Activated naive CD4-positive, alpha-beta T cell treated with anti-CD3 and anti-CD28 coated beads, Interleukin-2, amount 10 ng/mL, durations not matched to agents 7 days and 5 days (primary cell): ENCODE measurements around the gene ABL1.

Experiments used
- CTCF ChIA-PET: fragments of 350-600 bp; sonication (Branson Sonifier 250); formaldehyde crosslinking; loops from one replicate; lab custom pipeline; 2021; ENCODE audit warnings: antibody characterized with exemption; lab: Charles Lee
- DNase-seq: peaks from one replicate; pipeline ENCODE4 v3.0.0-alpha.2; 2020
- H3K27ac Mint-ChIP-seq: one replicate; pipeline ENCODE4 v1.8.0; 2021; ENCODE audit warnings: mild to moderate bottlenecking, moderate library complexity, mixed read lengths
- H3K27me3 Mint-ChIP-seq: one replicate; pipeline ENCODE4 v1.8.0; 2021; ENCODE audit warnings: mild to moderate bottlenecking, mixed read lengths
- H3K36me3 Mint-ChIP-seq: one replicate; pipeline ENCODE4 v1.8.0; 2021; ENCODE audit warnings: mixed read lengths
- H3K4me1 Mint-ChIP-seq: one replicate; pipeline ENCODE4 v1.8.0; 2021; ENCODE audit warnings: mixed read lengths
- H3K4me3 Mint-ChIP-seq: one replicate; pipeline ENCODE4 v1.8.0; 2021; ENCODE audit warnings: mild to moderate bottlenecking, moderate library complexity, mixed read lengths
- H3K9me3 Mint-ChIP-seq: one replicate; pipeline ENCODE4 v1.8.0; 2021; ENCODE audit warnings: mixed read lengths

The ABL1 gene

GRCh38 chr9:130890870-130891687 is 56.0 kb downstream of the ABL1 start:
- no peak overlapping the region for H3K4me3 Mint-ChIP-seq
- CTCF ChIA-PET: no interaction called here
- H3K27me3 Mint-ChIP-seq: no peaks in the 10 kb centered on the region
- peaks cover 5% of the 10 kb centered on the region for H3K36me3 Mint-ChIP-seq
- H3K27ac Mint-ChIP-seq: no peak overlapping the region
- DNase-seq: no peak
- no peaks in the 10 kb centered on the region for H3K4me1 Mint-ChIP-seq
- no peaks in the 10 kb centered on the region for H3K9me3 Mint-ChIP-seq

DNA sequence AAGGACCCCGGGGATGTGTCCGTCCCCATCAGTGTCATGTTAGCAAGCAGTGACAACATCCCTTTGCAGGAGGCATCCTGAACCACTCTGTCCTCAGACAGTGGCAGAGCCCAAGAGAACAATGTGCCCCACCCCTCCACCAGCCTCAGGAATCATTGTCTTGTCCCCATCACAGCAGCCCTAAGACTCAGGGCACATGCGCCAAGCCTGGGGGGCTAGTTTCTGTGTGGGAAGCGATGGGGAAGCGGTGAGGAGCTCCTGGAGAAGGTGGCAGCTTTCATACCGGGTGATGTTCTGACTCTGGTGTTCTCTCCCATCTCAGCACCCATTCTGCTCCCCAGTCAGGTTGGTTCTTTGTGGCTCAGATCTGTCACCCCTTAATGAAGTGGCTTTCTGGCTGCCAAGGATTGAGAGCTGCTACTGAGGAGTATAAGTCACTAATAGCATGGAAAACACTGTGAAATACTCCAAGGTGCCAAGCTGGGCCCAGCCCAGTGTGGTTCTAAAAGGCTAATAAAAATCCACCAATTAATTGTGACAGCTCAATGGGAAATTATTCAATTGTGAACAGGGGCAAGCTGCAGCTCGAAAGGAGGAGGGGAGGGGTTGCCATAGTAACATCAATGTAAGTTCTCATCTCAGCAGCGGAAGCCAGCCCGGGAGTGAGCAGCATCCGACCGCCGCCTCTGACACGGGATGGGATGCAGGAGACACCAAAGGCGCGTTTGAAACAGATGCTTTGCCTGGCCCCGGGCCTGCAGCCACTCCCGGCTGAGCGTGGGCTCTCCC is 56.8 kb downstream of the ABL1 start:
- CTCF ChIA-PET: no interaction called here
- H3K4me3 Mint-ChIP-seq: no peak overlapping the region
- no peak for DNase-seq
- no peaks in the 10 kb centered on the region for H3K9me3 Mint-ChIP-seq
- H3K4me1 Mint-ChIP-seq: no peaks in the 10 kb centered on the region
- H3K36me3 Mint-ChIP-seq: peaks cover 3% of the 10 kb centered on the region
- no peak overlapping the region for H3K27ac Mint-ChIP-seq
- no peaks in the 10 kb centered on the region for H3K27me3 Mint-ChIP-seq

DNA sequence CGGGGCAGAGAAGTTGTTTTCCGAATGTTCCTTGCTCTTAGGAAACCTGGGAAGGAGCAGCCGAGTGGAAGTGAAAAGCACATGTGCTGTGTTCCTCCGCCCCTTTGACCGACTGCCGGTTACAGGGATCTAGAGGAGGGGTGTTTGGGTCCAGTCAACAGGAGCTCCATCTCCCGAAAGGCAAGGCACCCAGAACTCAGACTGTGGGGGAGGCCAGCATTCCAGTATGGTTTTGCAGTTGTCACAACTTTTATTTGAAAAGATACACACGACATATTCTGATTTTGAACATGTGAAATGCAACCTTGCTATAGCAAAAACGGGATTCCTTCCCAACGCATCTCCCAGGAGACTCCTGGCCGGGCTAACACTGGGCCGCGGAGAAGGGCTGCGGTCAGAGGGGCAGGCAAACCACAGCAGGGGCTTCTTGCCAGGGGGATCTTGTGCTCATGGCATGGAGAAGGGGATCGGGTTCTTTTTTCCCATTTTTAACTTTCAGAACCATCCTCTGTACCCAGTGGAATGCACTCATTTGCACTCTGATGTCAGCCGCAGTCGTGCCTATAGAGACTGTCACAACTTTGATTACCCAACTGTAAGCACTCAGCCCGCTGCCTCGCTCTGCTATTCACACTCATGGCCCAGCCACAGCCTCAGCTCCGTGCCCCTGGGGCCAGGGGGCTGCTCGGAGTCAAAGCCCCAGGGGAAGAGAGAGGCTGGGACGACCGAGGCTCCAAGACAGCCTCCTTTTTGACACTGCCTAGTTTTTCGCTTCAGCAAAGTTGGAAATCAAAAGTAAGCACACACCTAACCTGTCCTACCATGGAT is 57.6 kb downstream of the ABL1 start:
- Mint-ChIP-seq H3K4me1 (no peaks in the 10 kb centered on the region), H3K27ac (no peak overlapping the region), H3K27me3 (no peaks in the 10 kb centered on the region), H3K9me3 (no peaks in the 10 kb centered on the region), H3K36me3 (no peaks in the 10 kb centered on the region), H3K4me3 (no peak overlapping the region)
- CTCF ChIA-PET: no interaction called here
- no peak for DNase-seq

DNA sequence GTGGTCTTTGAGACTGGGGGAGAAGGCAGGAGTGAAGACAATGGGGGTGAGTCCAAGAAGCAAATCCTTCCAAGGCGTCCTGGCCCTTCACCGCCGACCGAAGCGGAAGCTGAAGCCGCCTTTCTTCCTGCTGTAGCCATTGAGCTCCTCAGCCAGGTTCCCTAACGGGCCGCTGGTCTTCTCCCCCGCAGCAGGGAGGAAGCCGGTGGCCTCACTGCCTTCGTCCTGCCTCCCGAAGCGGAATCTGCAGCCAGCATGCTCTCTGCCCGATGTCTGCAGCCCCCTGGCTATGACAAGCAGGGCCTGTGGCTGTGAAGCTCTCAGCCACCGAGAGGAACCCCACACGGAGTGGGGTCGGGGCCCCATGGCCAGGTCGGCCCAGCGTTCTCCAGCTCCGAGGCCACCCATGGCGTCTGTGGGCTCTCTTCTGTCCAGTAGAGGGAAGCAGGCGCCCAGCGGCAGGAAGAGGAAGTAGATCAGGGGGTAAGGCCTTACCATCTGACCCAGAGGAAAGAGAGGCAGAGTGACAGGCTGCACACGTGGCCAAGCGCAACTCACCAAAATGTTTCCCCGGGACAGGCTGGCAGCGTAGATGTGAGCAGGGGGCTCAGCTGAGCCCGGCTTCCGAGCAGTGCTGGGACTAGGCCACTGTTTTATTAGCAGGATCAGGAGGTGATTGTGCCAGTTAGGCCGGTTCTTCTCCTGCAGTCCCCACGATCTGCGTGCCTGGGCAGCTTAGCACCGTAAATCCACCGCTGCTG is 58.5 kb downstream of the ABL1 start:
- CTCF ChIA-PET: no interaction called here
- Mint-ChIP-seq H3K27me3 (no peaks in the 10 kb centered on the region), H3K4me3 (no peak overlapping the region), H3K4me1 (no peaks in the 10 kb centered on the region), H3K27ac (no peak overlapping the region), H3K36me3 (no peaks in the 10 kb centered on the region), H3K9me3 (no peaks in the 10 kb centered on the region)
- no peak for DNase-seq

DNA sequence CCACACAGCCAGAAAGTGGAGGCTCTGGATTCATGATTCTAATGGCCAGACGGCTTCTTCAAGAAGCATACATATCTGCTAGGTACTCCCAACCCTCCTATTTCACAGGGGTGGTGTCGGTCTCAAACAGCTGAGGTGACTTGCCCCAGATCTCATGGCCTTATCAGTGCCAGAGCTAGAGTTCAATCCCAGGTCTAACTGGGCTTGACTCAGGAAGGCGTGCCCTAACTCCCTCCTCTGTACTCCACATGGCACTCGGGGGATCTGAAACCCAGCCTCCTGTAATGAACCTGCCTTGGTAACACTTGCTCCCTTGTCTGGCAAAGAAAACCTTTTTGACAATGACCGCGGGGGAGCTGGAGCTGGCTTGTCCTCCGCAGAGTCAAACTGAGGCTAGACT is 59.5 kb downstream of the ABL1 start:
- Mint-ChIP-seq H3K4me1 (no peaks in the 10 kb centered on the region), H3K27ac (no peak overlapping the region), H3K27me3 (no peaks in the 10 kb centered on the region), H3K9me3 (no peaks in the 10 kb centered on the region), H3K36me3 (no peaks in the 10 kb centered on the region), H3K4me3 (no peak overlapping the region)
- no peak for DNase-seq
- CTCF ChIA-PET: no interaction called here

DNA sequence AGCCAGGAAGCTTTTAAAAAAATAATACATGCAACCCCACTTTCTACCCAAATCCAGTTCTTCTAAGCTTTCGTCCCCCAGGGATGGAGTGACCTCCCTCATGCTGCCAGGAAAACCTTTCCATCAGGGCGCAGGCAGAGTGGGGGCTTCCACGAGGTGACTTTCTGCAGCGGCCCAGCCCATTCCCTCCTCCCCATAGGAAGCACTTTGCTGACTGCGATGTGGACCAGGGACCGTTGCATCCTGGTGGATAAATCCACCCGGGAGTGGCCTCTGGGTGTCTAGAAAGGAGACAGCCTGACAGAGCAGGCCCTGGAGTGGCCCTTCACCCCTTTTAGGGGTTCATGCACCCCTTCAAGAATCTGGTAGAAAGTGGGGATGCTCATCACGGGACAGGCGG is 60.0 kb downstream of the ABL1 start:
- no peaks in the 10 kb centered on the region for H3K4me1 Mint-ChIP-seq
- H3K36me3 Mint-ChIP-seq: no peaks in the 10 kb centered on the region
- H3K27me3 Mint-ChIP-seq: no peaks in the 10 kb centered on the region
- DNase-seq: no peak
- H3K27ac Mint-ChIP-seq: no peak overlapping the region
- no peak overlapping the region for H3K4me3 Mint-ChIP-seq
- CTCF ChIA-PET: no interaction called here
- H3K9me3 Mint-ChIP-seq: no peaks in the 10 kb centered on the region

DNA sequence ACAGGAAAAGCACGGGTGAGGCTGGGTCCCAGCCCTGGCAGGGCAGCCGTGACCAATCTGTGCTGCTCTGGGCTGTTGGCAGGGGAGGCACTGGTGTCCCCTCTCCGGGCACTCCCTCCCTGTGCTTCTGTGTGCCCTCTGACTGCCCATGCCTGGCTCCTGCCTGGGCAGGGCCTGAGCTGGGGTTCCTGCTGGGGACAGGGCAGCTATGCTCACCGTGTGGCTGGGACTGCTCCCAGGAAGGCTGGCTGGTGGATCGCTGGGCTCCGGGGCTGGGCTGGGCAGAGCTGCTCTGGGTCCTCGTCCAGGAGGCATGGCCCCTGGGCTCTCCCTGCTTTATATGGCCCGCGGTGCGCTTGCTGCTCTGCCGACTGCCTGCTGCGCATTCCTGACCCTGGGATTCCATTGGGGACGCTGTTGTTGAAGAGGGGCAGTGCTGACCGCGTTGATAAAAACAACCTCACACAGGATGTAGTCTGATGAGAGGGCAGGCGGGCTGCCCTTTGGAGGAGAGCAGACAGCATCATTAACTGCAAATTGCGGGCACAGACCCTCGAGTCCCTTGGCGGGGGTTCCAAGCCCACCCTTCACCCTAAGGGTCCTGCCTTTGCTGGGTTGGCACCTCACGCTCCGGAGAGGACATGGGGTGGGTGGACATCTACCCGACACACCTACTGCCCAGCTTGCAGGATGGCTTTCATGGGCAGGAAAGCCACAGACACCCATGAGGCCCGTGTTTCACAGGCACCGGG is 60.6 kb downstream of the ABL1 start:
- CTCF ChIA-PET: no interaction called here
- no peaks in the 10 kb centered on the region for H3K36me3 Mint-ChIP-seq

DNA sequence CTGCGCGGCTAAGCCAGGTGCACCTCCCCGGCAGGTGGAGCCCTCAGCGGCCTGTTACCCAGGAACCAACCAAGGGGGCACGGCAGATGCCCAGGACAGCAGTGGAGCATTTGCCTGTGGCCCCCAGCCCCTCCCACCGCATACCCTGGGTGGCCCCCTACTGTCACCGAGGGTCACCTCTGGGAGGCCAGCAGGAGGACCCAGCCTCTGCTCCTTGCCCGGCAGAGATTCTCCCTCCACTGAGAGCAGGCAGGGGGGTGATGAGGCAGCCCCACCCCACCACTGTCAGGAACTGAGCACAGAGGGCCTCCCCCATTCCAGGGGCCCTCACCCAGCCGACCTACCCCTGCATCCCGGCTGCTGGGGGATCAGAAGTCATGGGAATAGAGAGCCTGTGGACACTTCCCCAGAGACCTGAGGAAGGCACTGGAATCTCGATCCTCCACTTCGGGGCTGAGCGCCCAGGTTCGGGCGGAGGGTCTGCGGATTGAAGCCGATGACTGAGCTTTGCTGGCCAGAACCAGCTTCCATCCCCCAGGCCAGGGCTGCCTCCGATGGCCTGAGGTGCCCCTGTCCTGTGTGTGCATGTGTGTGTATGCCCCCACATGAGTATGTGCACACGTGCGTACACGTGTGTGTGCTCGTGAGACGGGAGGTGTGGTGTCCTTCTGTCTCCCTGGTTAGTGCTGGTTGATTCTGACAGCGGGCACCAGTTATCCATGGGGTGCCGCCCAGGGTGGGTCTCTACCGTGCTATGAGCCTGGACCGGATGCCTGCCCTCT is 61.4 kb downstream of the ABL1 start, which contains the start of gene QRFP:
Gene QRFP (minus strand): TSS at position 580 of the 782 bp plus-strand sequence. CDS start 2,974 bp downstream, outside the sequence.
- DNase-seq: no peak
- CTCF ChIA-PET: no interaction called here
- H3K9me3 Mint-ChIP-seq: no peaks in the 10 kb centered on the region
- H3K27me3 Mint-ChIP-seq: peaks cover 6% of the 10 kb centered on the region
- H3K36me3 Mint-ChIP-seq: no peaks in the 10 kb centered on the region
- no peak within 1 kb of the TSS for H3K4me3 Mint-ChIP-seq
- H3K27ac Mint-ChIP-seq: no peak within 1 kb of the TSS
- no peaks in the 10 kb centered on the region for H3K4me1 Mint-ChIP-seq

More for the DNA sequence above, 60.6 kb downstream of the ABL1 start:
- no peaks in the 10 kb centered on the region for H3K4me1 Mint-ChIP-seq
- DNase-seq: no peak
- no peak overlapping the region for H3K27ac Mint-ChIP-seq
- peaks cover 2% of the 10 kb centered on the region for H3K27me3 Mint-ChIP-seq
- H3K9me3 Mint-ChIP-seq: no peaks in the 10 kb centered on the region
- H3K4me3 Mint-ChIP-seq: no peak overlapping the region

GRCh38 chr9:130897105-130897751 is 62.2 kb downstream of the ABL1 start:
- no peak overlapping the region for H3K4me3 Mint-ChIP-seq
- H3K27ac Mint-ChIP-seq: no peak overlapping the region
- no peak for DNase-seq
- peaks cover 6% of the 10 kb centered on the region for H3K27me3 Mint-ChIP-seq
- no peaks in the 10 kb centered on the region for H3K4me1 Mint-ChIP-seq
- no peaks in the 10 kb centered on the region for H3K9me3 Mint-ChIP-seq
- no peaks in the 10 kb centered on the region for H3K36me3 Mint-ChIP-seq
- CTCF ChIA-PET: no interaction called here

- Mint-ChIP-seq H3K36me3 (no peaks in the 10 kb centered on the region), H3K27me3 (peaks cover 6% of the 10 kb centered on the region), H3K9me3 (no peaks in the 10 kb centered on the region), H3K4me3 (no peak overlapping the region), H3K4me1 (no peaks in the 10 kb centered on the region), H3K27ac (no peak overlapping the region)
- CTCF ChIA-PET: no interaction called here
- DNase-seq: no peak
Measured at GRCh38 chr9:130897848-130898551, 62.9 kb downstream of the ABL1 start.

- no peak overlapping the region for H3K27ac Mint-ChIP-seq
Measured at GRCh38 chr9:130898552-130898852, 63.4 kb downstream of the ABL1 start.

More at GRCh38 chr9:130898552-130898852, 63.4 kb downstream of the ABL1 start:
- Mint-ChIP-seq H3K27me3 (peaks cover 6% of the 10 kb centered on the region), H3K4me3 (no peak overlapping the region), H3K9me3 (no peaks in the 10 kb centered on the region), H3K36me3 (no peaks in the 10 kb centered on the region), H3K4me1 (no peaks in the 10 kb centered on the region)
- CTCF ChIA-PET: no interaction called here
- no peak for DNase-seq
